ENCODE results near the gene ADARB2.

ADARB2 gene

DNA sequence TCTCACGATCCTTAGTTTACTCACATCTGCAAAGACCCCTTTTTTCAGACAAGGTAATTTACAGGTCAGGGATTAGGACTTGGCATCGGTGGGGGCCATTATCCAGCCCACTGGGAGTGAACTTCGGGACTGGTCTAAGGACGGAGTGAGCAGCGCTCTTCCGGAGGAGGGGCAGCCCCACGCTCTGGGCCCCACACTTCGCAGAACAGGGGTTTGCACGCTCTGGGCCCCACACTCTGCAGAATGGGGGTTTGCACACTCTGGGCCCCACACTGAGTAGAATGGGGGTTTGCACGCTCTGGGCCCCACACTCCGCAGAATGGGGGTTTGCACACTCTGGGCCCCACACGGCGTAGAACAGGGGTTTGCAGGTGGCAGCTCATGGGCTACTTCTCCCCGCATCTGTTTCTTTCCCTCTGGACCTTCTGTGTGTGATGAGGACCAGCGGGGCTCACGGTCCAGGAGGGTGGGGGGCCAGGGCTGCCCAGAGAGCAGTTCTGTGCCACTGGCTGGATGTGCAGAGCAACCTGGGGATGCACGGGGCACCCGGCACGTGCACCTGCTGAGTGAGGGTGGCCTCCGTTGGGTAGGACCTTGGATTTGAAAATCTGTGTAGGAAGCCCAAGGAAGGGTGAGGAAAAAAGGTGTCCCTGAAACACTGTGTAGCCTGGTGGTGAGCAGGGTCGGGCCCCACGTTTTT lies 546.4 kb downstream of the ADARB2 start:
- no peak for DNase-seq

DNA sequence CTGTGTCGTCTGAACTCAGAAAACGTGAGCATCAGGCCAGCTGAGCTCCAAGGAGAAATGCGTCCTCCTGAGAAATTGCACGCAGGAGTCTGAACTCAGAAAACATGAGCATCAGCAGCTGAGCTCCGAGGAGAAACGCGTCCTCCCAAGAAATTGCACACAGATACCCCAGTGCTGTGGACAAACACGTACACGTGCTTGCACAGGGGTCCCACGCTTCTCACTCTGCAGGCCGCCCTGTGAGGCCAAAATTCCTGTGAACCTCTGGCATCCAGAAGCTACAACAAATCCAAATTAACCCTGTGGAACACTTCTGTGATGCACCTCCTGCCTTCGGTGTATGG lies 547.3 kb downstream of the ADARB2 start:
- DNase-seq = no peak

DNA sequence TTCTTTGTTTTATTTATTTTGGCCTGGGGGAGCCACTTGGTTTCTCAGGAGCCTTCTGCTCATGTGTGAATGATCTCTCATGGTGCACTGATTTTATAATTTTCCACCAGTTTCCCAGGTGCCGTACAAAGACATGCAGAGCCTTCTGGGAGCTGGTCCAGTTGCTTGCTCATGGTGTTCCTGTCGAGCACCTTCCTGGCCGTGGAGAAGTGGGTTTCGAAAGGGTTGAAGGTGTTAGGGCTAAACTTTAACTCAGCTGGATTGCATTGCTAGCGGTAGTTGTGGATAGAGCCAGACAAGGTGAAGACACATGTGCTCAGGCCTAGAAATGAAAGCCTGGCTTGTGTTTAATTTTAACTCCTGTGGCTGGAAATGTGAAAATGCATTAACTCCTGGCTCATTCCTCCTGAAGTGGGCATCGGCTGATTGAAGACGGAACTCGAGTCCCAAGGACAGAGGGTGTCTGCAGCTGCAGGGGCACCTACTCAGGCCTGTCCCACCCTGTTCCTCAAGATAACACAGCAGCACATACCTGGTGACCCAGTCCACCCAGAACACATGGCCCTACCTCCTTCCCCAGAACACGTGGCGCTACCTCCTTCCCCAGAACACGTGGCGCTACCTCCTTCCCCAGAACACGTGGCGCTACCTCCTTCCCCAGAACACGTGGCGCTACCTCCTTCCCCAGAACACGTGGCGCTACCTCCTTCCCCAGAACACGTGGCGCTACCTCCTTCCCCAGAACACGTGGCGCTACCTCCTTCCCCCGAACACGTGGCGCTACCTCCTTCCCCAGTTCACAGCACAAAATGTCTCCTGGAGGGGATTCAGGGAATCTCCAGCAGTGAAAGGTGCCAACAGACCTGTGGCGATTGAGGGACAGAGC lies 547.9 kb downstream of the ADARB2 start:
- DNase-seq = no peak

DNA sequence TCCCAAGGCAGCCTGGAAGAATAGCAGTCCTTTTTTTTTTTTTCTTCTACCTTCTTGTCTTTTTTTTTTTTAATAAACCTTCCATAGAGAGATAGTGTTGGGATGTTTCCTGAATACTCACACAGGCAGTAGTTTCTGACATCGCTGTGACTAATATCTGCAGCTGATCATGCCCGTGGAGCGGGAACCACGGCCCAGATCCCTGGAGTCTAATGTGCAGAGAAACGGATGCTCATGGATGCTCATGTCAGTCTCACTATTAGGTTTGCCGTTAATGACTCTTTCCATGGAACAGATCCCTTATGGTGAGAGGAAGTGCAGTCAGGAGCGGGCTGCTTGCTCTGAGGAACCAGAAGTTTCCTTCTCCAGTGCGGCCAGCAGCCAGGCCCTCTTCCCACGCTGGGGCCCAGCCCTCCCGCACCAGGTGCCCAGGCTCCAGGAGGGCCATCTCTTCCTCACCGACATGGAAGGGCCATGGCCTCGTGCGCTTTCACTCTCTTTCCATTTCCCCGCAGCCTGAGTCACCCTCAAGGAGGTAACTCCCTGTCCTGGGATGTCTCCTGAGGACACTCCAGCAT lies 548.7 kb downstream of the ADARB2 start:
- no peak for DNase-seq

DNA sequence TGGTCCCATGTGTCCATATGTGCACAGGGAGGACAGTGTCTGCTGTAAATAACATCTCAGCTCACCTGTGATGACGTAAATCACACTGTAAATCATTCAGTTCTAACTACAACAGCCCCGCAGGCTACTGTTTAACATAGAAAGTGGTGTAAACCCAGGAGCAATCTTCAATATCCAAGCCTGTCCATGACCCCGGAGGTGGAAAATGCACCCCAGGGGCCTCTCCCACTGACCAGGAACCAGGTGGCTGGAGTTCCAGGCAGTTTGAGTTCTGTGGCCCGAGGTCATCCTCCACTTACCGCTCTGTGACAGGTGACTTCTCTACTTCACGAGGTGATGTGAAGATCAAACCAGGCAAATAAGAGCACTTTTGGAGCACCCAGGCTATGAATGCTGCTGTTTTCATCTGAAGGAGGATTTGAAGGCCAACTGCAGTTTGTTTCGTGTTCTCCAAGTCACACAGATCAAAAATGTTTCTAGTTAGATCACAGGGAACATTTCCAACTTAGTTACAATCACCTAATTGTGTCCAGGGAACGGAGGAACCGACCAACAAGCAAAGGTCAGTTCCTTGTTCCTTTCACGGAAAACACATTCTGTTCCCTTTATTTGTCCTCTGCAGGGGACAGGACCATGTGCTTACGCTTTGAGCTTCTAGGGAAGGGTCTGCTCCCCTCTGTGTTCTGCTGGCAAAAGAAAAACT lies 549.3 kb downstream of the ADARB2 start:
- no peak for DNase-seq

DNA sequence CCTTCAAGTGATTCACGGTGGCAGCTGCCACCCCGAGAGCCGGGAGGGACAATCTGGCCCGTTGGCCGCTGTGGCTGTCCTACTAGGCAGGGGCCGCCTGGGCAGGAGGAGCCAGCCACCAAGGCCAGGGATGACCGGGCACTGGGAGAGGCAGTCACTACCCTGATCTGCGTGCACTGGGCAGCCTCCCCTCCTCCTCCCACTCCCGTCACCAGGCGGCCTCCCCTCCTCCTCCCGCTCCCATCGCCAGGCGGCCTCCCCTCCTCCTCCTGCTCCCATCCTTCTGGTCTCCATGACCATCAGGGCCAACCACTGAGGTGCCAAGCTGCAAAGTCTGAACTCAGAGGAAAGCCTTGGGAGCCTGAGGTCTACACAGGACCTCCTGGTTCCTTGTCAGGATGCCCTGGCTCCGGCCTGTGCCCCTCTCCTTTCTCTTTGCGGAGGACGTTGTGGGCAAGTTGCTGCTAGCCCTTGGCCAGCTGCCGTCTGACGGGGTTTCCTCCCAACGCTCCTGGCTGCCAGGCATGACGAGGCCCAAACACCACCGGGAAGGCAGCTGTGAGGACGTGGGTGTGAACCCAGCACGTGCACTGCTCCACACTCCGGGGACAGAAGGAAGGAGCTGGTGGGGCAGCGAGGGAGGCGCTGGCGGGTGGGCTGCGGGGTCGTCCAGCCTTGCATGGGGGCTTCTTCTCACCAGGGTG lies 550.0 kb downstream of the ADARB2 start:
- no peak for DNase-seq

GRCh38 chr10:1186683-1186990 lies 550.7 kb downstream of the ADARB2 start:
- DNase-seq = no peak

GRCh38 chr10:1185911-1186682 lies 551.2 kb downstream of the ADARB2 start:
- no peak for DNase-seq

DNA sequence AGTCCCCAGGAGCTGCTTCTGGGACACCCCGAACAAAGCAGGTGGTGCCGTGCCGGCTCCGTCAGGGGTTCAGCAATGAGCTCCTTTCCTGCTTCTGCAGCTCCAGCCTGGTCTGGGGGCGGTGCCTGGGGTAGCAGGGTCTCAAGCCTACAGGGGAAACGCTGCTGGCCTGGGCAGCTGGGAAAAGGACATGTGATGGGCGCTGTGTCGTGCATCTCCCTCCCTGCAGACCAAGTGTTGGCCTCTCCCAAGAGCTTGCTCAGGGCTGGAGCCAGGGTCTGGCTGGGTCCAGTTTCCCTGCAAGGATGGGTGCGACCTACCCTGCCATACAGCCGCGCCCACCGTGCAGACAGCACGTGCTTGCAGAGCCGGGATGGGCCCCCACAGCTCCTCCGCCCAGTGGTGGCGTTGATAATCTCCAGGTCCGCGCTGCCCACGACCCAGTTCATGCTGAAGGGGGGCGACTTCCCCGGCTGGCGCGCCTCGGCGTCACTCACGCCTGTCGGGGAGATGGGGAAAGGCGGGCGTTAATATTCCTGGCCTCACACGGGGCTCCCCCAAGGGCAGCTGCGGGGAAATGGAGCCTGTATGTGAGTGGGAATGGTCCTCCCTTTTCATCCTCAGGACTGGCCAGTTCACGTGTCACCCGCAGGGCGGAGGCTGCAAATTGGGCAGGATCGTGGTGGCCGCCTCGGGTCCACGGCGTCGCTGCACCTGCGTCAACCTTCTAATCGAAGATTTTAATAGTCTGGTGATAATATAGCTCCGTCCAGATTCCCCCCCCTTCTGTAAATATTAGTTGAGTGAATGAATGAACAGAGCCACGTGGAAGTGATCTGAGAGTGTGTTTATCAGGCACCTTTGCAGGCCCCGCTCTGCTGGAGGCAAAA lies 552.5 kb downstream of the ADARB2 start:
- no peak for DNase-seq

GRCh38 chr10:1183701-1184100 lies 553.6 kb downstream of the ADARB2 start:
- no peak for DNase-seq

- DNase-seq = no peak
Measured at GRCh38 chr10:1183033-1183396, 554.3 kb downstream of the ADARB2 start.

GRCh38 chr10:1182280-1183032 lies 554.9 kb downstream of the ADARB2 start:
- no peak for DNase-seq

GRCh38 chr10:1180836-1181235 lies 556.5 kb downstream of the ADARB2 start:
- DNase-seq = no peak

GRCh38 chr10:1180071-1180730 lies 557.1 kb downstream of the ADARB2 start:
- DNase-seq = no peak

GRCh38 chr10:1179346-1180070 lies 557.8 kb downstream of the ADARB2 start:
- DNase-seq = no peak

- DNase-seq = no peak
Measured at GRCh38 chr10:1178506-1178905, 558.8 kb downstream of the ADARB2 start.

- DNase-seq = no peak
Measured at GRCh38 chr10:1177936-1178335, 559.4 kb downstream of the ADARB2 start.

DNA sequence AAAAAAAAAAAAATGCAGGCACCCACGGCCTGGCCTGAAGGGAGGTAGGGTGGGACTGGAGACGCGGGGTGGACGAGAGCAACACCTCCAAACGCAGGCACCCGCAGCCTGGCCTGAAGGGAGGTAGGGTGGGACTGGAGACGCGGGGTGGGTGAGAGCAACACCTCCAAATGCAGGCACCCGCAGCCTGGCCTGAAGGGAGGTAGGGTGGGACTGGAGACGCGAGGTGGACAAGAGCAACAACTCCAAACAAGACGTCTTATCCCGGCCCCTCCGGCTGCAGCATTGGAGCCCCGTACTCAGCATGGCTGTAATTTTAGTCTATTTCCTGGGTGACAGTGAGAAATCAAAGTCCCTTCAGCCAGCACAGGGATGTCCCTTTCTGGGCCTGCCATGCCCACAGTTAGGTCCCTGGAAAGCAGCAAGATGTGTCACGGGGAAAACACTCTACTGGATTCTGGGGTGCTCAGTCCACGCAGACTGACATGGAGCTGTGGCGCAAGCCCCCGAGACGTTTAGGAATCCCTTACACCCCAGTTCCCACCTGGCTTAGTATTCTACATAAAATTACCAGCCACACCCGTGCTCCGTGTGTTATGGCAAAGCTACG lies 561.3 kb downstream of the ADARB2 start:
- no peak for DNase-seq

GRCh38 chr10:1174022-1174421 lies 563.3 kb downstream of the ADARB2 start:
- DNase-seq = no peak
